ENCODE measurements around the gene PRR20G. TPM values are rescaled to one million over a fixed set of nuclear protein-coding genes. Genes with fewer than 3 reads are reported as not detected.

PRR20G gene
- total and polyA plus RNA-seq, 10 of the 15 experiments (the other 5 are each of a cell fraction or from before 2014, with no cell fraction given): not detected

GRCh38 chr3:127256733-127257271 is 31.0 kb downstream of the PRR20G start:
- ChIA-PET RAD21 (ENCODE audit: unreplicated experiment) (no interaction called here), POLR2A (no interaction called here), CTCF (no interaction called here), SMC1A (ENCODE audit: uncharacterized antibody, unreplicated experiment) (interaction anchor here (0.7 kb wide), 1 partner anchor 140 kb away, joined by 3 read pairs; no protein-coding TSS in a partner anchor)
- 13% methylated on average over 9 of the region's 10 CpGs for WGBS (ENCODE audit: insufficient coverage, insufficient replicate concordance, low lambda C conversion rate, missing lambda C conversion rate)
- FAIRE-seq: no peak
- H3K27me3 ChIP-seq (replicated peaks in 1 of 2; ENCODE audit: control insufficient read depth in 2 of 2, insufficient read depth in 2 of 2, low read length in 1 of 2): no peaks in the 10 kb centered on the region; a peak in 1 of 4 replicates
- intact Hi-C loops (cut with micrococcal nuclease; ENCODE audit: unreplicated experiment) (no loop called here), in situ Hi-C loops (cut with MboI) (no loop called here)
- H3K4me2 ChIP-seq (ENCODE audit: control insufficient read depth, insufficient read depth): no peak overlapping the region
- no peak overlapping the region for H3K27ac ChIP-seq (ENCODE audit: control insufficient read depth, insufficient read depth)
- H3K79me2 ChIP-seq (ENCODE audit: control insufficient read depth, insufficient read depth, low read length): no peaks in the 10 kb centered on the region
- no peaks in the 10 kb centered on the region for H4K20me1 ChIP-seq (ENCODE audit: control insufficient read depth, insufficient read depth)
- H3K4me3 ChIP-seq: no peak overlapping the region
- no peaks in the 10 kb centered on the region for H3K9me3 ChIP-seq (replicated peaks; ENCODE audit: control insufficient read depth, insufficient read depth, low read length)
- TF ChIP-seq CTCF (IDR thresholded peaks at IDR 0.05 in 2 of 3, conservative IDR thresholded peaks at IDR 0.05 in 1 of 3; ENCODE audit: control insufficient read depth in 2 of 3, extremely low read depth in 1 of 3, insufficient read depth in 1 of 3, low read depth in 3 of 3, low read length in 3 of 3): no peak
- no peak for TF ChIP-seq MTA3 (IDR thresholded peaks at IDR 0.05; ENCODE audit: borderline replicate concordance, low read length)
- no peak for DNase-seq (ENCODE audit: low read depth, low spot score)
- no peaks in the 10 kb centered on the region for H3K36me3 ChIP-seq (ENCODE audit: control insufficient read depth in 2 of 2, insufficient read depth in 2 of 2, low read length in 1 of 2)
- no peaks in the 10 kb centered on the region for H3K4me1 ChIP-seq (ENCODE audit: control insufficient read depth, insufficient read depth, low read length)
- no TSS peak for BruUV-seq (replicated peaks)
- H3K9ac ChIP-seq (ENCODE audit: control insufficient read depth, insufficient read depth, low read length): no peak overlapping the region
- H2AFZ ChIP-seq (ENCODE audit: control insufficient read depth, low read depth, low read length): no peak overlapping the region
- no peak for ATAC-seq

- H3K4me3 ChIP-seq: no peak overlapping the region
- no peaks in the 10 kb centered on the region for H3K79me2 ChIP-seq (ENCODE audit: control insufficient read depth, insufficient read depth, low read length)
- H3K4me1 ChIP-seq (ENCODE audit: control insufficient read depth, insufficient read depth, low read length): no peaks in the 10 kb centered on the region
- ChIA-PET RAD21 (ENCODE audit: unreplicated experiment) (no interaction called here), POLR2A (no interaction called here), CTCF (no interaction called here), SMC1A (ENCODE audit: uncharacterized antibody, unreplicated experiment) (interaction anchor here (2.1 kb wide), 1 partner anchor 52 kb away, joined by 5 read pairs; no protein-coding TSS in a partner anchor)
- BruUV-seq (replicated peaks): no TSS peak
- intact Hi-C loops (cut with micrococcal nuclease; ENCODE audit: unreplicated experiment) (no loop called here), in situ Hi-C loops (cut with MboI) (no loop called here)
- H3K9me3 ChIP-seq (replicated peaks; ENCODE audit: control insufficient read depth, insufficient read depth, low read length): no peaks in the 10 kb centered on the region
- ATAC-seq (no peak), DNase-seq (ENCODE audit: low read depth, low spot score) (no peak), FAIRE-seq (no peak)
- no peaks in the 10 kb centered on the region for H4K20me1 ChIP-seq (ENCODE audit: control insufficient read depth, insufficient read depth)
- no peak overlapping the region for H2AFZ ChIP-seq (ENCODE audit: control insufficient read depth, low read depth, low read length)
- H3K36me3 ChIP-seq (ENCODE audit: control insufficient read depth in 2 of 2, insufficient read depth in 2 of 2, low read length in 1 of 2): no peaks in the 10 kb centered on the region
- no peaks in the 10 kb centered on the region; a peak in 1 of 4 replicates for H3K27me3 ChIP-seq (replicated peaks in 1 of 2; ENCODE audit: control insufficient read depth in 2 of 2, insufficient read depth in 2 of 2, low read length in 1 of 2)
- 7% methylated on average over 5 of the region's 5 CpGs for WGBS (ENCODE audit: insufficient coverage, insufficient replicate concordance, low lambda C conversion rate, missing lambda C conversion rate)
- no peak overlapping the region for H3K27ac ChIP-seq (ENCODE audit: control insufficient read depth, insufficient read depth)
- TF ChIP-seq SPI1 (IDR thresholded peaks at IDR 0.05; ENCODE audit: borderline replicate concordance, insufficient read depth, low read depth, low read length) (no peak), HDGF (IDR thresholded peaks at IDR 0.05) (no peak), NFIC (IDR thresholded peaks at IDR 0.05; ENCODE audit: low read depth, low read length) (no peak), ZNF622 (IDR thresholded peaks at IDR 0.05) (no peak), HDAC6 (IDR thresholded peaks at IDR 0.05; ENCODE audit: unreplicated experiment) (no peak)
- TF ChIP-seq, protein P1, sequence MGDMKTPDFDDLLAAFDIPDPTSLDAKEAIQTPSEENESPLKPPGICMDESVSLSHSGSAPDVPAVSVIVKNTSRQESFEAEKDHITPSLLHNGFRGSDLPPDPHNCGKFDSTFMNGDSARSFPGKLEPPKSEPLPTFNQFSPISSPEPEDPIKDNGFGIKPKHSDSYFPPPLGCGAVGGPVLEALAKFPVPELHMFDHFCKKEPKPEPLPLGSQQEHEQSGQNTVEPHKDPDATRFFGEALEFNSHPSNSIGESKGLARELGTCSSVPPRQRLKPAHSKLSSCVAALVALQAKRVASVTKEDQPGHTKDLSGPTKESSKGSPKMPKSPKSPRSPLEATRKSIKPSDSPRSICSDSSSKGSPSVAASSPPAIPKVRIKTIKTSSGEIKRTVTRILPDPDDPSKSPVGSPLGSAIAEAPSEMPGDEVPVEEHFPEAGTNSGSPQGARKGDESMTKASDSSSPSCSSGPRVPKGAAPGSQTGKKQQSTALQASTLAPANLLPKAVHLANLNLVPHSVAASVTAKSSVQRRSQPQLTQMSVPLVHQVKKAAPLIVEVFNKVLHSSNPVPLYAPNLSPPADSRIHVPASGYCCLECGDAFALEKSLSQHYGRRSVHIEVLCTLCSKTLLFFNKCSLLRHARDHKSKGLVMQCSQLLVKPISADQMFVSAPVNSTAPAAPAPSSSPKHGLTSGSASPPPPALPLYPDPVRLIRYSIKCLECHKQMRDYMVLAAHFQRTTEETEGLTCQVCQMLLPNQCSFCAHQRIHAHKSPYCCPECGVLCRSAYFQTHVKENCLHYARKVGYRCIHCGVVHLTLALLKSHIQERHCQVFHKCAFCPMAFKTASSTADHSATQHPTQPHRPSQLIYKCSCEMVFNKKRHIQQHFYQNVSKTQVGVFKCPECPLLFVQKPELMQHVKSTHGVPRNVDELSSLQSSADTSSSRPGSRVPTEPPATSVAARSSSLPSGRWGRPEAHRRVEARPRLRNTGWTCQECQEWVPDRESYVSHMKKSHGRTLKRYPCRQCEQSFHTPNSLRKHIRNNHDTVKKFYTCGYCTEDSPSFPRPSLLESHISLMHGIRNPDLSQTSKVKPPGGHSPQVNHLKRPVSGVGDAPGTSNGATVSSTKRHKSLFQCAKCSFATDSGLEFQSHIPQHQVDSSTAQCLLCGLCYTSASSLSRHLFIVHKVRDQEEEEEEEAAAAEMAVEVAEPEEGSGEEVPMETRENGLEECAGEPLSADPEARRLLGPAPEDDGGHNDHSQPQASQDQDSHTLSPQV (IDR thresholded peaks at IDR 0.05): no peak
- H3K4me2 ChIP-seq (ENCODE audit: control insufficient read depth, insufficient read depth): no peak overlapping the region
- no peak overlapping the region for H3K9ac ChIP-seq (ENCODE audit: control insufficient read depth, insufficient read depth, low read length)
Observed at GRCh38 chr3:127256138-127256537, 31.7 kb downstream of the PRR20G start.
